HG03520 (cell line): ENCODE measurements around the gene ANKRD13D.
A peak's percentile ranks its signal among the peaks of the same experiment; 100 is the strongest.
"Not testable (repeated sequence)": the region's sequence is repeated elsewhere in the genome, so short reads cannot be mapped to it uniquely, and the experiment has no call there.

Source experiments
- ATAC-seq: cut with Tn5 transposase; IDR thresholded peaks from one replicate; pipeline ENCODE4 v1.9.1; 2021; ENCODE audit warnings: mild to moderate bottlenecking, moderate library complexity; ENCODE audit not compliant: unreplicated experiment

ANKRD13D gene

DNA sequence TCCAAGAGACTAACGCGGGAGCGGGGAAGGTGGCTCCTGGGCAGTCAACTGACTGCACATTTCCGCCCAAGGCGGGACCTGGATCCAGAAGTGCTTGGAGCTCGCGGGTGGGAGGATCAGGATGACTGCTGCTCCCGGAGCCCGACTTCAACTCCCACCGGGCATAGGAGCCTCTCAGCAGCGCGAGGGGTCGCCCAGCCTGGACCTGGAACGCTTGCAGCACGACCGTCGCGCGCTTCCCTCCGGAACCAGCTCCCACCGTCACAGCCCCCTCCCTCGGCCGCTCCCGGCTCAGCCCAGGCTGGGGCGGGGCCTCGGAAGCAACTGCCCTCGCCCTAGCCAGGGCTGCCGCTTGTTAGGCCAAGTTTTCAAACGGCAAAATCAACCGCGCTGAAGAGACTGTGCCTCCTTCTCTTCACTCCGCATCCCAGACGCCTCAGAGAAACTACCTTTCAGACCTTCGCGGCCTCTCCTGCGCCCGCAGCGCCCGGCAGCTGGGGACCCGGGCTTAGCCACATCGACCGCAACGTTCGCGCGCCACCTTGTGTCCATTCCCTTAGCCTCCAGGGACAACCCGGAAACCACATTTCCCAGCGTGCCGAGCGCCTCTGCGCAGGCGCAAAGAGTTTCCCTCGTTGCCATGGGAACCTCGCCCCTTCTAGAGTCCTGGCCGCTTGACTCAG is 28.2 kb downstream of the ANKRD13D start:
- peak; percentile 75 for ATAC-seq

DNA sequence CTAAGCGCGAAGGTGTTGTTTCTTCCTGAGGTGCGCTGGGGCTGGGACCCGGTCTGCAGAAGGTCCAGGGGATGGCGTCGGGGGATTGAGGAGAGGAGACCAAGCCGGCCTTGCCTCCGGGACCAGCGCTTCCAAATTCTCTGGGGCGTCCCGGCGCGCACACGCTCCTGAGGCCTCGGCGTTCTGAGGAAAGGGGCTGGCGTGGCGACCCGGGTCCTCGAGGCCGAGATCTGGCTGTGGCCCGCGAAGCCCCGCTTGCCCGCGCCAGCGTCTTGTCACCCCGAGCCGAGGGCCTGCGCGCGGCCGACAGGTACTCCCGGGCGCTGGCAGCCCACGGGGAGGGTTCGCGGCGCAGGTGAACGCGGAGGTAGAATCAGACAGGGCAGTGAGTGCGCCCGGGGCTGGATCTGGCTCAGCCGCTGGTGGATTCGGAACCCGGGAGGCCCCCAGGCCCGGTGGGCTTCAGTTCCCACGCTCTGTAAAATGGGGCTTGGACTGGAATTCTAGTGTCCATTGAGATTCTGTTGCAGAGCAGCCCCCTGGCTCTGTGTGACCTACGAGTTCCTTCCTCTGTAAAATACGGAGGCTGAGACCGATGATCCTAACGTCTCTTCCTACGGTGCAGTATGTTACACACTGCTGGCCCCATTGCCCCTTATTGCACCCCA is 28.9 kb downstream of the ANKRD13D start:
- no peak for ATAC-seq

DNA sequence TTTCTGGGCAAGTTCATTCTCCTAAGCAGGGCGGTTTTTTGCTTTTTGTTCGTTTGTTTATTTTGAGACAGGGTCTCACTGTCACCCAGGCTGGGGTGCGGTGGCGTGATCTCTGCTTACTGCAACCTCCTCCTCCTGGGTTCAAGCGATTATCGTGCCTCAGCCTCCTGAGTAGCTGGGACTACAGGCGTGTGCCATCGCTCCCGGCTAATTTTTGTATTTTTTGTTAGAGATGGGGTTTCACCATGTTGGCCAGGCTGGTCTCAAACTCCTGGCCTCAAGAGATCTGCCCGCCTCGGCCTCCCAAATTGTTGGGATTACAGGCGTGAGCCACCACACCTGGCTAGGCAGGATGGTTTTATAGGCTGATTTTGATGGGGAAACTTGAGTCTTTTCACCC is 29.8 kb downstream of the ANKRD13D start:
- not testable (repeated sequence) for ATAC-seq

DNA sequence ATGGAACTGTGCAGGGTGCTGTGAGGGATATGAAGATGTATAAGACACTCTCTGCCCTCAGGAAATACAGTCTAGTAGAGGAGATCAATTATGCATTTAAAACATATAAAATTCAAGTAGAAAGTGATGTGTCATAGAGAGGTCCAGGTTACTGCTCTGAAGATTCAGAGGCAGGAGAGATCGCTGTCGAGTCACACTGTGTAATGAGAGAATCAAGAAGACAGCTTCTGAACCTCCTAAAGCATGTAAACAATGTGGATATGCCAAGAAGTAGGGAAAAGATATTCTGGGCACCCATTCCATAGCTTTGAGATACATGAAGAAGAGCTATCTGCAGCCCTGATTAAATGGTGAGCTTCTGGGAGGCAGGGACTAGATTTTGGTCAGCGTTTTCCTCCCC is 30.9 kb downstream of the ANKRD13D start:
- ATAC-seq: no peak

DNA sequence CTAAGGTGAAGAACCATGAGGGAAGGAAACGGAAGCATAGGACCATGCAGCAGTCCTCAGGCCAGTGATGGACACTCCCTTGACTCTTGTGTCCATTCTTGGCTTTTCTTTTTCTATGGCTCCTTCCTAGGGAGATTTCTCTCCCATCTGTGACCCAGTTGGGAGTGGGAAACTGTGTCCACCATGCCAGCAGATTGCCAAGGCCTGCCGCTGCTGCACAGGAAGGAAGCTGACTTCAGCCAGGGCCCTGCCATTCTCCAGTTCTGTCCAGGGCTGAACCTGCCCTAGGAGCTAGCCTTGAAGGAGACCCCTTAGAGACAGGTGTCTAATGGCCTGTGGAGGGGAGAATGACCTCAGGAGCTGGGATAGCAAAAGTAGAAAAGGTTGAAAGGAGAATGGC is 31.6 kb downstream of the ANKRD13D start:
- no peak for ATAC-seq

DNA sequence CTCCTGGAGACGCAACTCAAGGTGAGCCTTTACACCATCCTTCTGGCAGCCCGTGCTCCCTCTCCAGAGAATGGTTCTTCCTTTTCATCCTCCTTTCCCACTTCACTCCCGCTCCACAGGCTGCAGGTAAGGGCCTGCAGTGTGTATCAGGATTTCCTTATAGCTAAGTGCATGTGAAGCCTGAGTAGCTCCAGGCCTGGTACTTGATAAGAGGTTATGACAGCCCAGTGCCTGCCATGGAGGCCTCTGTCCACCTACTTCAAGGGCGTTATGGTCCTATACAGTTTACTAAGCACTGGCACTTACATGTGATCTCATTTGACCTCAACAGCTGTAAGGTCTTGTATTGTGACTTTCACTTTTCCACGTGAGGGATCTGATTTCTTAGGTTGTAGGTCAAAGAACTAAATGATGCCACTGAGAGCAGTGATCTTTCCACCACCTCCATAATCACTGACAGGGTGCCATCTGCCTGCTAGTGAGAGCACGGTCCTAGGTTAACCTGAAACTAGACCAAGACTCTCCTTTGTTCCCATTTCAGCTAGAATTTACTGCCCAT is 32.3 kb downstream of the ANKRD13D start:
- ATAC-seq: no peak

DNA sequence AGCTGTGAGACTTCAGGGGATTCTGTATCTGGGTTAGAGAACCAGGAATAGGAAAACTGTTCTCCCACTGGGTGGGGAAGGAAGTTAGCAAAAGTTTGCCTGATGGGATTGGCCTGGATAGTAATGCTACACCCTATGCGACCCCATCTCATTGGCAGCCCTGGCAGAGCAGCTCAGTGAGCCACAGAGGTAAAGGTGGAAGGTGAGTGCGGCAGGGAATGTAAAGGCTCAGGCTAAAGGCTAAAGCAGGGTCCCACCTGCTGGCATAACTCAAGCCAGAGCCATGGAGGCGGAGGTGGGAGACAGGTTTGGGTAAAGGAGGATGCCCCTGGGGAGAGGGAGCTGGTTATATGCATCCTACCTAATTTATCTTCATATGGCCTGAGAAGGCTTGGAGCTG is 32.9 kb downstream of the ANKRD13D start:
- ATAC-seq: no peak

DNA sequence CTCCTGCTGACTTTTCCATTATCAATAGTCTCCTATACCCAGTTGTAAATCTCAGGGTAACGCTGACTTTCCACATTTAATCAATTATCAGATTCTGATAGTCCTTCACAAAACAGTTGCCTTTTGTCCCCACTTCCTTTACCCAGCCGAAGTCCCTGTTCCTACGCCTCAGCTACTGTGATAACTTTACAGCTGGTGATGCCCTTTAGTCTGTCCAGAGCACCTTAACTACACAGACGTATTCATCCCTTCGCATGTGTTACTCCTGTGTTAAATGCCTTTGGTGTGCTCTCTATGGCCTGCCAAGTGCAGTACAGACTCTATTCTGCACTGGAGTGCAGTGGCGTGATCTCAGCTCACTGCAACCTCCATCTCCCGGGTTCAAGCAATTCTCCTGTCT is 34.4 kb downstream of the ANKRD13D start:
- ATAC-seq: no peak

DNA sequence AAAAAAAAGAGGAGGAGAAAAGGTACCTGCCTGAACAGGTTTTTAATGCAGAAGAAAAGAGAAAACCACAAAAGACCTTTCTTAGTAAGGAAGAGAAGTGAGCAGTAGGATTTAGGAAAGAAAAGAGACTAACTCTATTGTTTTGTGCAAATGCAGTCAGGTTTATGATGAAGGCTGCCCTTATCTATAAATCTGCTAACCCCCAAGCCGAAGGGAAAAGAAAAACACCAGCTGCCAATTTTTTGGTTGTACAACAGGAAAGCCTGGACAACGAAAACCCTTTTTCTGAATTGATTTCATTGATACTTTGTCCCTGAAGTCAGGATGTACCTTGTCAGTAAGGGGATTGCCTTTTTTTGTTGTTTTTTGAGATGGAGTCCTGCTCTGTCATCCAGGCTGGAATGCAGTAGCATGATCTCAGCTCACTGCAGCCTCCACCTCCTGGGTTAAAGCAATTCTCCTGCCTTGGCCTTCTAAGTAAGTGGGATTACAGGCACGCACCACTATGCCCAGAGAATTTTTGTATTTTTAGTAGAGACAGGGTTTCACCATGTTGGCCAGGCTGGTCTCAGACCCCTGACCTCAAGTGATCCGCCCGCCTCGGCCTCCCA is 43.1 kb downstream of the ANKRD13D start:
- no peak for ATAC-seq

DNA sequence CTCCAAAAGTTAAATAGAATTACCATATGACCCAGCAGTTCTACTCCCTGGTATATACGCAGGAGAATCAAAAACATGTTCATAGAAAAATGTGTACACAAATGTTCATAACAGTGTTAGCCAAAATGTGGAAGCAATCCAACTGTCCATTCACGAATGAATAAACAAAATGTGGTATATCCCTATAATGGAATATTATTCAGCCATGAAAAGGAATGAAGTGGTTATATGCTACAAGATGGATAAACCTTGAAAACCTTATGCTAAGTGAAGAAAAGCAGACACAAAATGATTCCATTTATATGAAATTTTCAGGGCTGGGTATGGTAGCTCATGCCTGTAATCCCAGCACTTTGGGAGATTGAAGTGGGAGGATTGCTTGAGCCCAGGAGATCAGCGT is 48.2 kb downstream of the ANKRD13D start:
- no peak for ATAC-seq

DNA sequence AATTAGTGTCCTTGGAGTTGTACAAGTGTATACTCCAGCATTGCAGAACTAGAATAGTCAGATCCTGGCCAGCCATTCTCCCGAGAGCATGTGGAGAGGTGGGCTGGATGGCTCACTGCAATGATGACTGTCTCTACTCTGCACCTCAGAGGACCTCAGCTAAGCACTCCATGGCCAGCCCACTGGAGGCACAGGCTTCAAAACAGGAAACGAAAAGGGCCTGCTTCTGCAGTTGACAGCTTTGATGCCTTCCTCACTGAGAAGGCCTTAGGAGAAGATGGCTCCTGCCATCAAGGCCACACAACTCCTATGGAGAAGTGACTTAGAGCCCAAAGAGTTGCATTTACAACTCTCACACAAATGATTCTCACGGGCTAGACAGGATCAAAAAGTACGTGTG is 55.2 kb downstream of the ANKRD13D start:
- ATAC-seq: no peak

DNA sequence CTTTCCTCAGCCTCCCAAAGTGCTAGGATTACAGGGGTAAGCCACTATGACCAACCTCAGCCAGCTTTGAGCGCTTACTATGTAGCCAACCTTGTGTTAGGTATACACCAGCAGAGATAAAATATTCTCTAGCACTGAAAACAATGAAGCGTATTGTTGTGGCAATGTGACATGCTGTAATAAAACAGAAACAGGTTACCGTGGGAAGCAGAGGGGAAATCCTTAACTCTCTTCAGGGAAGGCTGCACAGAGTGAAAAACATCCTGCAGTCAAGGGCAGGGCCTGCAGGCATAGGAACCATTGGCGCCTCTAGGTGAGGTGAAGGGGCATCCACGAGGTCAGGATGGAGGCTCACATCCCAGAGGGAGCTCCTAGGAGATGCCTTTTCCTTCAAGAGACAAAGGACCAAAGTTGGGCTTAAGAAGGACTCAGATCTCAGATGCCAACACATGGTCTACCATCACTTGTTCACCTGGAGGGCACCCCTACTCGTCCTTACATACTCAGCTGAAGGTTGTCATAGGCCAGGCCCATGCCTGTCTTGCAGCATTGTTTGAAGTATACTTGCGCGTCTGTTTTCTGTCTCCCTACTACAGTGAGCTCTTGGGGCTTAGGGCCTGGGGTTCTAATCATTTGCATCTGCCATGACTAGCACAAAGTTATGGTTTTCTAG is 56.3 kb downstream of the ANKRD13D start:
- no peak for ATAC-seq

DNA sequence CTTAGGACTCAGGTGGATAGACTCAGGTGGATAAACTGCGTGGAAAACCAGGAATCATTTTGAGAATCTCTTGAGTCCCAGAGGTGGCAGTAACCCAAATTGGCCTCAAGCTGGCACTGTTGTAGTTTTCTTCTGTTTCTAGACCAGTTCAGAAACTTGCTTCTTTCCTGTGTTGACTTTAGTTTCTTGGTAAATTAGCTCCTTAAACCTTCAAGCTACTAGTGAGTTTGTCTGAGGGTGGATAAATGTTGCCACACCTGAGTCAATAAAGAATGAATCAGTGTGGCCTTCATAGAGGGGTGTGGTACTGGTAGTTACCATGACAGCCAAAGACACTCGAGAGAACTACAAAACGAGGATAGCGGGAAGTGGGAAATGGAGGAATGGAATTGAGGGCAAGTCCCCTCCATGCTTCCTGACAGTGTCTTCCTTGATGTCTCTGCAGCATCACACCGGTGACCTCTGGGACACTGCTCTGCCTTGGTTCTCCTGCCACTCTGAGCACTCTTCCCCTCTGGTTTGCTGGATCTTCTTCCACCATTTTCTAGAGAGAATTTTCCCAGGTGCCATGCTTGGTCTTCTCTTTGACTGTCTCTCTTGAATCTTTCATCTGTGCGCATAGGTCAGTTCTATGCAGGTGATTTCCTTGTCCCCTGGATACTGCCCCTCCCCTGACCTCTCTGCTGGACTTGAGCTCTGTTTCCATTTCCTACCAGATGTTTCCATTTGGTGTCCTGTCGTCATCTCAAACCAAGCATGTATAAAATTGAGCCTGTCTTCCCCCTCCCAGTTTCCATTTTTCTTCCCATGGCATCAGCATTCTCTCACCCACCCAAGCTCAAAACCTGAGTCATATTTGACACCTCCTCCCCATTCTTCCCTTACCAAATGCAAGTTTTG is 57.1 kb downstream of the ANKRD13D start:
- no peak for ATAC-seq

DNA sequence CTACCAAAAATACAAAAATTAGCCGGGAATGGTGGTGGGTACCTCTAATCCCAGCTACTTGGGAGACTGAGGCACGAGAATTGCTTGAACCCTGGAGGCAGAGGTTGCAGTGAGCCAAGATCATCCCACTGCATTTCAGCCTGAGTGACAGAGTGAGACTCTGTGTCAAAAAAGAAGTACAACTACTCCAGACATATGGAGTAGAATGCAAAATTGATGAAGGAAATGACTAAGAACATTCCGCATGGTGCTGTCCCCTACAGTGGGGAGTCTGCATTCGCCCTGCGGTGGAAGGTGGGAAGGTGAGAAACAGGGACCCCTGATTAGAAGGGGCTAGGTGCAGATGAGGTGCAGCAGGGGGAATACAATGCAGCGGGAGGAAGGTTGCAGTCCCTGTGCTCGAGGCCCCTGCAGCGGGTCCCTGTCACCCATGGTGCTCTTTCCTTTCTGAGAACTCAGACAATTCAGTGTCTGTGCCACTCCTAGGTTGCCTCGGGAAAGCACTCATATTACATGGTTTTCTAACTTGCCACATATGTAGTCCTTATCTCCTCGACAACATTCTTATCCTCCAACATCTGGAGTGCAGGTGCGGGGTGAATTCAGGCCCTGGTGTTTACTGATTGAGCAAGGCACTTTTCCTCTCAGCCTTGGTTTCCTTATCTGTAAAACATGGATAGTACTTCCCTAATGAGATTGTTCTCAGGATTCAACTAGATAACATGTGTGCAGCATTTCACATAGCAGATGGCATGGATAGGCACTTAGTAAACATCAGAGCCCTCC is 59.1 kb downstream of the ANKRD13D start:
- ATAC-seq: no peak

DNA sequence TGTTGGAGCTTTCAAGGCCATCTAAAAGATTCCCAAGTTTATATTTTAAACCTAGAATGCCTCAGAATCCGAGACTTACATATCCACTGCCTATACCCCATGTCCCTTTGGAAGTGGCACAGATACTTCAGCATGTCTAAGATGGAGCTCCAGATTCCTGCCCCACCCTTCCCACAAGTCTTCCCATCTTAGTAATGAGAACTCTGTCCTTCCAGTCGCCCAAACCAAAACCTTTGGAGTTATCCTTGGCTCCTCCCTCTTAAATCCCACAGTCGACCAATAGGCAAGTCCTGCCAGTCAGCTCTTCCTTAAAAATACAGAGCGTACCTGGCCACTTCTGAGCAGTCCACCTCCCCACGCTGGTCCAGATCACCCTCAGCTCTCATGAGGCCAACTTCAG is 59.9 kb downstream of the ANKRD13D start:
- ATAC-seq: no peak

DNA sequence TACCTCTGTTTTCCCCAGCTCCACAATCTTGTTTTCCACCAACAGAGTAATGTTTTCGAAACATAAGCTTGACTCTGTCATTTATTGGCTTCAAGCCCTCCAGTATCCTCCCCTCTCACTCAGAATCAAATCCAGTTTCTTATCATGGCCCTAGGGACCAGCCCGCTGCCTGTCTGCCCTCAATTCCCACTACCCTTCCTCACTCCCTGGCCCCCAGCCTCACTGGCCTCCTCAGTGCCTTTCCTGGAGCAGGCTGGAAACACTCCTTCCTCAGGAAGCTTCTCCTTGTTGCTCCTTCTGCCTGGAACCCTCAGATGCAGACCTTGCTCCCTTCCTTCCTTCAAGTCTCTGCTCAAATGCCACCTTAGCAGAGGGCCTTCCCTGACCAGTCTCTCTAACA is 60.4 kb downstream of the ANKRD13D start:
- no peak for ATAC-seq

DNA sequence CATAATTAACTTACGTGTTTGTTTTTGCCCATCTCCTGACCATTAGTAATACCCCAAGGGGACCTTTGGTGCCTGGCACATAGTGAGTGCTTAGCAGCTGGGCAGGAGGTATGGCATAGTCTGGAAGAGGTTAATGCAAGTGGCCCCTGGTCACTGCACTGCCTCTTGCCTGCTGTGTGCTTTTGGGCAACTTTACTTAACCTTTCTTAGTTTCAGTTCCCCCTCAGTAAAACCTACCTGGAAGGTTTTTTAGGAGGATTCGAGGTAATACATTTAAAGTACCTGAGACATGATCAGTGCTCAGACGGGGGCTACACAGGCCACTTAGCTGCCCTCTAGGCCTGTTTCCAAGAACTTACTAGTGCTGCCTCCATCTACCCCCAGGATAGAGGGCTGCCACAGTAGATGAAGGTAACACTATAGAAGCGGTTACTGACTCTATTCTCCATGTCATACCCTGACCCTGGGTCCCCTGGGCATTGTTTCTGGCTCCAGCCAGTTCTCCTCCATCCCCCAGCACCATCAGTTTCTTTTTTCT is 60.9 kb downstream of the ANKRD13D start:
- no peak for ATAC-seq

DNA sequence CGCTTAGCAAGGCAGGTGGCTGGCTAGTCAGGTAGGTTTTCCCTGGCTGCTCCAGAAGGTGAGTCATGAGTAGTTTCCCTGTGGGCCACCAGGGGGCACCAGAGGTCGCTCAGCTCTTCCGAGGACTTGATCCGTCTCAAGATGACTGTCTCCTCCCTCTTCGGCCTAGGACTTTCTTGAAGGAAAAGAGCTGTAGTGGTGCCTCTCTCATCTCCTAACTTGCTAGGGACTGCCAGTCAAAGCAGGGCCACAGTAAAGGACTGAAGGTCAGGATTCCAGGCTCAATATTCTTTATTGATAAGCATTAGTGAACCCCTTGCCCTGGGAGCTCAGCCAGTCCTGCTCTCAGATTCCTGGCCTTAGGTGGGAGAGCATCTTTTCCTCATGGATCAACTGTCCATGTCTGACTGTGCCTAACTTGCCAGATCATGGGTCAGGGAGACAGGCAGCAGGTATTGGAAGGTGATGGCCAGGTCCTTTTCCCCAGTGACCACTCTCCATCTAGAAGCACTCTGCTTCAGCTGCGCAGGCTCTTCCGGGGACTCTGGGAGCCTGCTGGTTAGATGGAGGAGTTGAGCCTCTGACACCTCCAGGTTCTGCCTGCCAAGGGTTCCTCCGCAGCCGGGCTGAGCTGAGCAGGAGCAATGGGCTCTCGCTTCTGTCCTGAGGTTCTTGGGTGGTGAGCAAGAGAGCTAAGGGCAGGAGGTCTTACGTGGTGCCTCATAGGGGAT is 62.3 kb downstream of the ANKRD13D start:
- ATAC-seq: no peak
